NCI-H146 treated with DMSO at 0.1 percent for 48 hours (cell line): ENCODE measurements around the gene CSK.

Experiments
- DNase-seq: peaks from one replicate; lab custom pipeline; 2025; ENCODE audit not compliant: unreplicated experiment; lab: John Stamatoyannopoulos, UW

CSK gene

DNA sequence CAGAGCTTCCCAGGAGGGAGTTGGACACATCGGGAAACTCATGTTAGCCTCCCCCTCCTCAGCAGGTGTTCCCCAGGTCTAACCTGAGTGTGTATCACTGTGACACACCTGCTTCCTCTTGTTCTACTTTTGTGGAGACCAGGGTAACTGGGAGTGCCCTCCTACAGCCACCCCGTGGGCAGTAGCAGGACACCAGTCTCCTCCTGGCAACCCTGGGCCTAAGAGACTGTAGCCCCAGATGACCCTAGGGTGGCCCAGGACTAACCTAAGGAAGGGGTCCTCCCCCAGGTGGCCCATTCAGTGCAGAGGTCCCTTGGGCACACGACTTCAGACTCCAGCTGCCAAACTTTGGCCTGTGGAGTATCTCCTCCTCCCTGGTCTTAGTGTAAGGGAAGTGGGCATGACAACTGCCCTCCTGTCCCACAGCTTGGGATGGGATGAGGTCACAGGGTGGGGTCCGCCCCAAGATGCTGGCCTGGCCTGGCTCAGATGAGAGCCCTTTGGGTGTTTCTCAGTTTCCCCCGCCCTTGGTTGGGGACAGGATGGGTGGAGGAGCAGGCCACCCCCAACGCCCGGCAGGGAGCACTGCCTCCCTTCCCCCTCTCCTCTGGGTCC lies 4.8 kb downstream of the CSK start:
- no peak for DNase-seq

DNA sequence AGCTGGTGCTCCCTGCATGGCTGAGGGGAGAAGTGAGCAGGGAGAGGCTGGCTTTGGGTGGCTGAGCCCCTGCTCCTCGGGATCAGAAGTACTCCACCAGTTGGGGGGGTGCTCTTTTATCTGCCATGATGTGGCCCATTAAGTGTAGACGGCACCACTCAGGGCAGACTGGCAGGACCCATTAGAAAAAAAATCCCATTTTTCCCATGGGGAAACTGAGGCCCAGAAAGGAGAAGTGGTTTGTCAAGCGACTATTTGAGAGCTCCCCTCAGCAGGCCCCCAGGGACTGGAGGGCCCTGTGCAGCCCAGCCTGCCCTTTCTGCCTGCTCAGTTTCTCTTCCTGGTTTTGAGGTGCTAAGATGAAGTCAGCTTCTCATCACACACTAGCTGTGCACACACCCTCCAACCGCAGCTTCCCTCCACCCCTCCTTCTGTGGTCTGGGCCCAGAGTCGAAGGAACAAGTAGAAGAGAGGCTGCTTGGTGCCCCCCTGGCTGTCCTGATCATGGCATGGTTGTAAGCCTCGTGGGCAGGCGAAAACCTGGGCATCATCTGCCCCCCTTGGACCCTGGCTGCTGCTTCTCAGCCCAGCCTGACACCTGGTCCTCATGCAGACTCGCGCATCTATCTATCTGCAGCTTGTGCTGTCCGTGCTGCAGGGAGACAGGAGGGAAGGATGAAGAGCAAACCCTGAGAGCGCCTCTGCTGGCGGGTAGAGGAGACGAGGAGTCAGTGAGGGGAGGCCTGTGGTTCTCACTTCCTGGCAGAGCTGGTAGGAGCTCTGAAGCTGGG lies 5.6 kb downstream of the CSK start:
- DNase-seq = no peak

DNA sequence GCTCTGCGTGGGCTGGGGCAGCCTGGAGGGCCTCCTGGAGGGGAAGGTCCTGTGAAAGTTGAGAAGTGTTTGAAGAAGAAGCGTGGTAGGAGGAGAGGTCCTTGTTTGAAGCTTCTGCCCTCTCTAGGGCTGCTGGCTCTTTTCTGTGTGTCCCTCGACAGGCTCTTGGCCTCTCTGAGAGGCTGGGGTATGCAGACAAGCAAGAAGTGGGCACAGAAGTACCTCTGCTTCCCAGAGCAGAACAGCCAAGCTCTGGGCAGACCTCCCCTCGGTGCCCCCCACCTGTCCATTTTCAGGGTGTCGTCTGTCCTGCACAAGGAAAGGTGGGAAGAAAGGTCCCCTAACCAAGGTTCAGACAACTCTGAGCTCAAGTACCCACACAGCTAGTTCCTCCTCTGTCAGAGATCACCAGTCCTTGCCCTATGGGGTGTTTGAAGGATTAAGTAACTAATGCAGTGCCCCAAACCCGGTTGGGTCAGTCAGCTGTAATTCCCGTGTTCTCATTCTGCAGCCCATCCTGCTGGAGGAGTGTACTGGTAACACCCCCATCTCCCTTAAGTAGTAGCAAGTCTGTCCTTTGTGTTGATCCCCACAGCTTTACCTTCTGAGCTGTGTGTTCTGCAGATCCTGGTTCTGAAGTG lies 6.3 kb downstream of the CSK start:
- DNase-seq = no peak

DNA sequence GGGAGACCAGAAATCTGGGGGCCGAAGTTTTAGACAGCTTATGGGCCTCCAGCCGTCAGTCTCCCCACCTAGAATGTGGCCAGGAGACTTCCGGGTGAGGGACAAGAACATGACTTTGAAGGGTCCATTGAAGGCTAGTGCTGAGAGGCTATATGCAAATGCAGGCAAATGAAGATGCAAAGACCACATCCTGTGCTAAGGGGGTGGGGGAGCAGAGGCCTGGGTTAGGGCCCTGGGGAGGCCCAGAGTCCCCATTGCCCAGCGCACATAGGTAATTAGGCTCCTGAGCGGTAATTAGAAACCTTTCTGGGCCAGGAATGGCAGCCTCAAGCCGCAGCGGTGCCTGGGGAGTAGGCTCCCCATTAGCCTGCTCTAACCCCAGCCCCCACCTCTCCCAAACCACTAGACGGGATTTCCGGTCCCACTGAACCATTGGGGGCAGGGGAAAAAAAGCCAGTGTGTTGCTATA lies 6.8 kb downstream of the CSK start:
- DNase-seq = no peak

DNA sequence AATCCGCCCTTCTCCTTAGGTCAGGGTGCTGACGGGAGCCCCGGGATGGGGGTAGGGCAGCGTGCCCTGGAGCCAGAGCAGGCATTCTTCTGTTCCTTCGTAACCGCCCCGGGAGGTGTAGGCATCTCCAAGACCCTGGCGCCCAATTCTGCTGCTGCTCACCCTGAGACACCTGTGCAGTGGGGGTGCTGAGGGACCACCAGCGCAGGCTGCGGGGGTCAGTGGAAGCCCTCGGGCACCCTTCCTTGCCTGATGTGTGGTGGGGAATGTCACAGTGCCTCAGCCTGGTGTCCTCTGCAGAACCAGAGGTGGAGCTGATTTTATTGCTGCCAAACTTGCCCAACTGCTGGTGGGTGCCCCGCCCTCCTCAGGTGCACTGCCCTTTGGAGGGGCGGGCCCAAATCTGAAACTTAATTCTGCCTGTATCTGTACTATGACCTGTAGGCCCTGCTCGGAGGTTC lies 7.3 kb downstream of the CSK start:
- no peak for DNase-seq

DNA sequence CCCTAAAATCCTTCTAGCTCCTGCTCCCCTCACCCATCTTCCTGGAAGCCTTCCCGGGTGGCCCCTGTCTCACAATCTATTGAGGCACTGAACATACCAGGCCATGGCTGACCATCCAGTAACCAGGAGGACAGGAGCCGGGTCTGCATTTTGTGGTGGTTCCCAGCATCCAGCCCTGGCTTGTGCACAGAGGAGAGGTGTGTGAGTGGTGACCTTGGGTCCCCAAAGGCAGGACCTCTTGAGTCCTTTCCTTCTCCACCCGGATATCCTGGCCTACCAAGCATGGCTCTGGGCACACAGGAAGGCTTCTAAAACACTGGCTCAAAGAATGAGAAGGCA lies 7.8 kb downstream of the CSK start:
- no peak for DNase-seq

DNA sequence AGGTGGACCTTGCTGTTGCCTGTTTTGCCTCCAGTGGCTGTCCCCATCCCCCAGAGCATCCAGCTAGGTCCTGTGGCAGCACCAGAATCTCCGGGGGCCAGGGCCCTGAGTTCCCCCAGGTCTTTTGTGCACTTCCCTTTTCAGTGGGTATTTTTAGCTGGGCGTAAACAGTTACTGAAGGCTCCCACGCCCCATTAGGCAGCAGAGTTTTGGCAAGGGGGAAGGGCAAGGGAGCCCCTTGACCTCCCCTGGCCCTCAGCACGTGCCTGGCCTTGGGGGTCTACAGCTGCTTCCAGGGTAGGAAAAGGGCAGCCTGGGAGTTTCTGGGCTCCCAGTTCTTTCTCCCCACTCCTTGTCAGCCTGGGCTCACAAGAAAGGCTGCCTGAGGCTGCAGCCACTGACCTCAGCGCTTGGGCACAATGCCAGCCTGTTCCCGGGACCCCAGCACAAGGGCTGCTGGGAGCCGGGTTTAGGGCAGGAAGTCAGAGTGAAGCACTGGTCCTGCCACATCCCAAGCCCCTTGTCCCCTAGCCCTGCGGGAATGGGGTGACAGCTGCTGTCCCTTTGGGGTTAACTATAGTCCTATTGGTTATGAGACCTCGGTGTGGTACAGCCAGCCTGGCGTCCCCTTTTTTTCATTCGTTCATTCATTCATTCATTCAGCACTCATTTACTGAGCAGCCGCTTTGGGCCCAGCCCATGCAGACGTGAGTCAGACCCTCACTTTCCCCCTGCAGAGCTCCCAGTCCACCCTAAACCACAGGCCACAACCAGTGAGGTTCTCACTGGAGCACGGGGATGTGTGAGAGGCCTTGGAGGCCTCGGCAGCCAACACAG lies 8.4 kb downstream of the CSK start:
- DNase-seq = no peak

DNA sequence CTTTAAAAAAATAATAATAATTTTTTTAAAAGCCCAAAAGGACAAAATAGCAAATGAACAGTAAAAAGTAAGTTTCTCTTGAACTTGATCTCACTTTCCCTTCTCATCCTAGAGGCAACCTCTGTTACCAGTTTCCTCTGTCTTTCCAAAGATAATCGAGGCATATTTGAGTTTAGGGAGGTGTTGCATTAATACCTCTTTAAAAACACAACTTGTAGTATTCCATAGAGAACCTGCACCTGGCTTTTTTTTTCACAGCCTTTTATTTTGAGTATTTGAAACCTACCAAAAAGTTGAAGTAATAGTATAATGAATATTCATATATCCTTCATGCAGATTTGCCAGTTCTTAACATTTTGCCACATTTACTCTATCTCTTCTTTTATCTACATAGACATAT lies 9.1 kb downstream of the CSK start:
- no peak for DNase-seq

DNA sequence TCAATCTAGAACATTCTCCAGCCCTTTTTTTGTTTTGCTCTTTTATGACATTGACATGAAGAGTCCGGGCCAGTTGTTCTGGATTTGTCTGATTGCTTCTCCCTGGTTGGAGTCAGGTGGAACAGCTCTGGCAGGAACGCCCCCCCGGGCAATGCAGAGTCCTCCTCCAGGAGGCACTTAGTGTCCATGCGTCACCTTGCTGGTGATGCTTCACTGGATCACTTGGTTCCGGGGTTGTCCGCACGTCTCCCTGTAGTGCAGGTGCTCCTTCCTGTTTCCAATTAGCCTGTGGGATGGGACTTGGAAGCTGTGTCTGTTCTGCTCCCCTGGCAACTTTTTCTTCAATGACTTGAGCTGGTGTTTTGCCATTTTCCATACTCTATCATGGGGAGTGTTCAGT lies 9.8 kb downstream of the CSK start:
- no peak for DNase-seq

DNA sequence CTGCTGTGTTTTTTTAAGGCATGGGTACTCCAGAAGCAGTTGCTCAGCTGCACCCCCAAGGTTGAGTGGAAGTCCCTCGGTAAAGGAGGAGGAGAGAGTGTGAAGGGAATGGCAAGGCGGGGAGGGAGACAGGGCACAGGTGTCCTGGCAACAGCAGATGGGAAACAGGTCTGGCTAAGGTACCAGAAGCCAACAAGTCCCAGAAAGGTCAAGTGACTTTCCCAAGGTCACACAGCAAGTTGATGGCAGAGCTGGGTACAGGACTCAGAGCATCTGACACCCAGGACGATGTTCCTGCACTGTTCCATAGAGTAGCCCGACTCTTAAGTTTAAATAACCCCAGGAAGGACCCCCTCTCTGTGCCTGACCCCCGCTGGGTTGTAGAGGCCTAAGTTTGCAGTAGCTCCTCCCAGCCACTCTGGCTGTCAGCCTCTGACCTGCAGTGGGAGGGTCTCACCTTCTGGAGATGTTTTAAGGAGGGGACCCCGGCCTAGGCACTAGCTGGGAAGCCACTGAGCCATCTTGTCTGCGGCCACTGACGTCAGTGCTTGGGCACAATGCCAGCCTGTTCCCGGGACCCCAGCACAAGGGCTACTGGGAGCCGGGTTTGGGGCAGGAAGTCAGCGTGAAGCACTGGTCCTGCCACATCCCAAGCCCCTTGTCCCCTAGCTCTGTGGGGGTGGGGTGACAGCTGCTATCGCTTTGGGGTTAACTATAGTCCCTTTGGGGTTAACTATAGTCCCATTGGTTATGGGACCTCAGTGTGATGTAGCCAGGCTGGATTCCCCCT lies 10.5 kb downstream of the CSK start:
- no peak for DNase-seq

DNA sequence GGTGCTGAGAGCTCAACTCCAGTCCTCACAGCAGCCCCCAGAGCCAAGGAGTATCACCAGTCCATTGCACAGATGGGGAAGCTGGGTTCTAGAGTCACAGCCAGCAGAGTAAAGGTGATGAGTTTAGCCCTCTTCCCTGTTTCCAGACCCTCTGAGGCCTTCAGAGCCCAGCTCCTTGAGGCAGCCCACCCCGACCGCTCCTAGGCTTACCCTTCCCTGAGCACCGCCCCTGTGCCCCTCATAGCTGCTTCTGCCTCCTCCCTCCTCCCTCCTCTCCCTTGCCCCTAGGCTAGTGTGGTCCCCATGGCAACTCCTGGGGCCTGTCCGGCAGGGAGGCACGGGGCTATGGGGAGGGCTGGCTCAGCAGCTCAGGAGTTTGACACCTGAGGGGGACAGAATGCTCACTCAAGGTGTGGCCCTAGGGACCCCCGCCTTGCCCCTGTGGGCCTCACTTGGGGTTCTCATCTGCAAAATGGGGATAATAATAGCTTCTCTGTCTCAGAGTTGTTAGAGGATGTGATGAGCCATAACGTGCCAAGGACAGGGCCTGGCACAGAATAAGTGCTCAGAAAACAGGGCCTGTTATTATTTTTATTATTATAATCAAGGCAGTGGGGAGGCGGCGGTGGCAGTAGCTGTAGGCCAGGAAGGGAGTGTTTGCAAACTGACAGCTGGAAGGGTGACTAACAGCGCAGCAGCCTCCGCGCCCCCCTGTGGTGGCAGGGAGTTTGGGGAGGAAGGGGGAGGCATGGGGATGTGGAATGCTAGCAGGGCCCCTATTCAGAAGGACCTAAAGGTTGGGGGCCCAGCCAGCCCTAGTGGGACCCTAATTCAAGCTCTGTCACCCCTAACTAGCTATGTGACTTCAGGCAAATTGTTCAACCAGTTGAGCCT lies 11.5 kb downstream of the CSK start:
- no peak for DNase-seq

DNA sequence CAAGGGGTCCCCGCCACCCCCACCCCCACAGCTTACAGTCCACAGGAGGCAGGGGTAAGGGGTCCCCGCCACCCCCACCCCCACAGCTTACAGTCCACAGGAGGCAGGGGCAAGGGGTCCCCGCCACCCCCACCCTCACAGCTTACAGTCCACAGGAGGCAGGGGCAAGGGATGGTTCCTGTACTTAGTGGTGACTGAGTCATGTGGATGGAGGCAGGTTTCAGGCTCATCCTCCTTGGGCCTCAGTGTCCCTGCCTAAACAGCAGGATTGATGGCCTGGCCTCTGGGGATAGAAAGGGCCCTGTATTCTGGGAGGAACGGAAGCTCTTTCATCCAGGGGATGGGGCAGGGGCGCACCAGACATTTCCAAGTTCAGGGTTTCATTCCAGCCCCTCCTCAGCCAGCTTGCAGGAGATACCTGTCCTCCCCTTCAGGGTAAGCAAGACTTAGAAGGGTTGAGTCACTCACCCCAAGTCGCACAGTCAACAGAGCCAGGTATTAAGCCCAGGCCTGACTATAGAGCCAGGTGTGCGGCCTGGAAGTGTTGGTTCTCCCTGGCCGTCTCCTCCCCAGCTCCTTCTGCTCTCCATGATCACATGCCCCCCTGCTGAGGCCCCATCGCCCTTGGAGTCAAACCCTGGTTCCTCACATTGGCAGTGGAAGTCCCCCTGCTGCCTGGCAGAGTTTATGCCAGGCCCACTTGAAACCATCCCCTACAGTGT lies 12.5 kb downstream of the CSK start:
- DNase-seq = no peak

DNA sequence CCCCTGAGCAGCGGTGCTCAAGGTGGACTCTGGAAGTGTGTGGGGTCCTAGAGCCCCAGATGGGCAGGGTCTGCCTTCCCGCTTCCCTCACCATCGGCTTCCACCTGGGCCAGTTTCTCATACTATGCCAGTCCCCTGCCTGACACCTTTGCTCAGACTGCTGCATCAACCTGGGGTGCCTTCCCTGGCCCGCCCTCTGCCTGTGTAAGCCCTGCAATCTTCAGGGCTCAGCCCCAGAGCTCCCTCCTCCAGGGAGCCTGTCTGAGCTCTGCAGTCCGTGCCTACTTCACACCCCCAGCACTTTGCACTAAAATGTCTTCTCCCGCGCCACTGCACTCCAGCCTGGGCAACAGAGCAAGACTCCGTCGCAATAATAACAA lies 13.1 kb downstream of the CSK start:
- no peak for DNase-seq

DNA sequence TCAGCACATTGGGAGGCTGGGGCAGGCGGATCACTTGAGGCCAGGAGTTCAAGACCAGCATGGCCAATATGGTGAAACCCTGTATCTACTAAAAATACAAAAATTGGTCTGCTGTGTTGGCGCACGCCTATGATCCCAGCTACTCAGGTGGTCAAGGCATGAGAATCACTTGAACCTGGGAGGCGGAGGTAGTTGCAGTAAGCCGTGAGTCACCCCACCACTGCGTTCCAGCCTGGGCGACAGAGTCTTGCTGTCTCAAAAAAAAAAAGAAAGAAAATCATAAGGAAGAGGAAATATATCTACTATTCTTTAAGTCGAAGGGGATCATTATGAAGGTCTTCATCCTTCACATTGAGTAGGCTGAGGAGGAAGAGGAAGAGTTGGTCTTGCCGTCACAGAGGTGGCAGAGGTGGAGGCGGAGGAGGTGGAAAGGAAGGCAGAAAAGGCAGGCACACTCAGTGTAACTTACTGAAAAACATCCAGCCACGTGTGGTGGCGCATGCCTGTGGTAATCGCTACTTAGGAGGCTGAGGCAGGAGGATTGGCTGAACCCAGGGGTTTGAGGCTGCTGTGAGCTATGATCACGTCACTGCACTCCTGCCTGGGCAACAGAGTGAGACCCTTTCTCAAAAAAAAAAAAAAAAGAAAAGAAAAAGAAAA lies 14.2 kb downstream of the CSK start:
- DNase-seq = no peak

DNA sequence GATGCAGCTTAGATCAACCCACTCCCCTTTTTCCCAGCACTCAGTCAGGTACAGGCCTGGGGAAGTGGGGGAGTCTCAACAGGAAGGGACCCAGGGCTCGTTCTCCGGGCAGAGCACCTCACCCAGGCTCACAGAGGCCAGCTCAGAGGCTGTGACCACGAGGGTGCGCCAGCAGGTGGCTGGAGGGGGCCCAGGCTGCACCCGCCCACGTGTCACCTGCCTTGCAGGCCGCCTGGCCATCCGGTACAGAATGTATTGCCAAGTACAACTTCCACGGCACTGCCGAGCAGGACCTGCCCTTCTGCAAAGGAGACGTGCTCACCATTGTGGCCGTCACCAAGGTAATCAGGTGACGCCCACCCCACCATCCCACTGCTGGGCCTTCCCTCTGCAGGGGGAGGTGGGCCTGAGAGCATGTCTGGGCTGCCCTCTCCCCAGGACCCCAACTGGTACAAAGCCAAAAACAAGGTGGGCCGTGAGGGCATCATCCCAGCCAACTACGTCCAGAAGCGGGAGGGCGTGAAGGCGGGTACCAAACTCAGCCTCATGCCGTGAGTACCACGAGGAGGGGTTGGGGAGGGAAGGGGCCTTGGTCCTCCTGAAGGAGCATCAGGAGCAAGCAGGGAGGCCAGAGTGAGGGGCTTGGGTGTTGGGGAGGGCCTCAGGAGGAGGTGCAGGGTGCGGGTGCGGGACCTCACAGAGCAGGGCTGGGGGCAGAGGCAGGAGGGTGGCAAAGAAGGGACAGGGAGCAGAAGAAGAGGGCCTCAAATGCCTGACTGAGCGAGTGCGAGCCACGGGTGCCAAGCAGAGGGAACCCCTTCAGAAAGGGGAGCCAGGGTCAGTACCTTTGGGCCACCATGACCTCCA lies 16.7 kb downstream of the CSK start:
- DNase-seq = no peak

DNA sequence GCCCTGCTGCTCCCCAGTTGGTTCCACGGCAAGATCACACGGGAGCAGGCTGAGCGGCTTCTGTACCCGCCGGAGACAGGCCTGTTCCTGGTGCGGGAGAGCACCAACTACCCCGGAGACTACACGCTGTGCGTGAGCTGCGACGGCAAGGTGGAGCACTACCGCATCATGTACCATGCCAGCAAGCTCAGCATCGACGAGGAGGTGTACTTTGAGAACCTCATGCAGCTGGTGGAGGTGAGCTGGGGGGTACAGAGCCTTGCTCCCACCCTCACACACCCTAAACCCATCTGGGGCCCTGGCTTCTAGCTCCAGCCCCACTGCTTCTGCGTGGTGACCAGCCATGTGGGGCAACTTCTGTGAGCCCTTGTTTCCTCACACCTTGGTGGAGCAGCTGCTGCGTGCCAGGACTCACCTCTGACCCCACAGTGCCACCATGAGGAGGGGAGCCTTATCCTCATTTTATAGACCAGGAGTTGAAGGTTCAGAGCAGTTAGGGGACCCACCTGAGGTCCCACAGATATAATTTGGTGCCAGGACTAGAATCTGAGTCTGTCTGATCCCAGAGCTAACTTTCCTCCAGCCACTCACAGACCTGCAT lies 17.5 kb downstream of the CSK start:
- DNase-seq = no peak

DNA sequence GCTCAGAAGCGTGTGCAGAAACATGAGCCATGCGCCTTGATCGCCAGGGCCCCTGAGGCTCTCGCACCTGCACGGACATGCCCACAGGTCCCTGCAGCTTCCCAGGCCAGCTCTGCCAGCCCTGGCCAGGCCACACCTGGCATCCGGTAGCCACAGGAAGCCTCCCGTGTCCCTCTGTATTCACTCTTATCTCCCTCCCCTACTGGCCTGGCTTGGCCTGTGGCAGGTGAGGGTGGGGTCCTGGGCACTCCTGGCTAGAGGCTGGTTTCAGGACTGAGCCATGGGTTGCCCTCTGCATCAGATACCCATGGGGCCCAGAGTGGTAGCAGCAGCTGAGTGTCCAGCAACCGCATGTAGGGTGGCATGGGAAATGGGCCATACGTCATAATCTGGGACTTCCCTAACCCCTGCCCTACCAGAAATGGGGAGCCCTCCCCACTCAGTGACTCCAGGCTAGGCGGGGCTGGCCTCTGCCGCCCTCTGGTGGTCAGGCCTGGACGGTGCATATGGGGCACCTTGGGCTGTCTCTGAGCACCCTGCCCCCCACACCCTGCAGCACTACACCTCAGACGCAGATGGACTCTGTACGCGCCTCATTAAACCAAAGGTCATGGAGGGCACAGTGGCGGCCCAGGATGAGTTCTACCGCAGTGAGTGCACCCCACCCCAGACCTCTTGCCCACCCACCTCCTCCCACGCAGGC lies 18.1 kb downstream of the CSK start:
- peak; percentile 48 for DNase-seq
